ENCODE data around the gene RGS7BP. TPM values are rescaled to one million over a fixed set of nuclear protein-coding genes. Genes with fewer than 3 reads are reported as not detected.

RGS7BP gene
- 0.98 and 1.1 TPM in 2 replicates for total RNA-seq

GRCh38 chr5:64505769-64506566 lies at the start of gene RGS7BP:
Gene RGS7BP (plus strand): TSS chr5:64506015. CDS start chr5:64506625, 610 bp downstream.

Other genes starting within 250 kb of the RGS7BP start
- gene SHISAL2B, start 184.5 kb downstream of the RGS7BP start, total RNA-seq = not detected in 2 replicates